Frontal cortex (tissue), 4 donors: Measurements from ENCODE around the gene ZBTB46. TPM values are rescaled to one million over a fixed set of nuclear protein-coding genes. Genes with fewer than 3 reads are reported as not detected.

ENCODE experiments used
- DNase-seq, 2 donors: peaks; one replicate each; pipeline ENCODE4 v3.0.0; 2012; ENCODE audit warnings: low spot score in 2 of 2
- FAIRE-seq: peaks from 2 replicates; lab custom pipeline; 2012; peaks lifted over from hg19 to GRCh38; lab: Jason Lieb, UNC
- total RNA-seq: library from RNA; depleted of rRNA; stranded (reverse); fragments of >200 nt; gene quantifications from one replicate; pipeline ENCODE4 v1.2.3, GENCODE V29; 2014
- donor health status: control.
- donor health status: control.
- donor health status: control.

ZBTB46 gene
- total RNA-seq, 1 donor from 2014 or later, result 22.4 TPM

DNA sequence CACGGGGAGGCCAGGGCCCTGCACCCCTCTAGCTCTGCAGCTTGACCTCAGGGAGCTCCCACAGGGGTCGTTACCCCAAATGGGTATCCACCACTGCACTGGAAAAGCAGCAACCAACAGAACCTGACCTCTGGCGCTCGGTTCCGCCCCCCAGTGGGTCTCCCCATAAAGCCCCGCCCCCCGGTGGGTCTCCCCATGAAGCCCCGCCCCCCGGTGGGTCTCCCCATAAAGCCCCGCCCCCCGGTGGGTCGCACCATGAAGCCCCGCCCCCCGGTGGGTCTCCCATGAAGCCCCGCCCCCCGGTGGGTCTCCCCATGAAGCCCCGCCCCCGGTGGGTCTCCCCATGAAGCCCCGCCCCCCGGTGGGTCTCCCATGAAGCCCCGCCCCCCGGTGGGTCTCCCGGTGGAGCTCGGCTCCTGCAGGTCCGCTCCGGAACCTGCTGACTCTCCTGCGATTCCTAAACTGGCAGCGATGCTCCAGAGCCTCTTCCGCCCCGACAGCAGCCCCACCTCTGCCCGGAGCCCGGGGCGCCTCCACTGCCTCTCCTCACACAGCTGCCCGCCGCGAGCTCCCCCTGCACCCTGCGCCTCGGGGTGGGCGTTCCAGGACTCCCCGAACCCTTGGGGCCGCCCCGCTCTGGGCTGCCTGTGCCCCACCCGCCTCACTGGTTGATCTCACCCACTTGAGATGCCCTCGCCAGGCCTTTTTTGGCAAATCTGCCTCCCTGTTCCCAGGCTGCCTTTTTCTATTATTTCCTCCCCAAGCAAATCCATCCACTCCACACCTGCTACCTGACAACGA, 79.4 kb downstream of the ZBTB46 start:
- DNase-seq, result peak in 1 of 2 donors; percentile 34
- FAIRE-seq, result no peak

DNA sequence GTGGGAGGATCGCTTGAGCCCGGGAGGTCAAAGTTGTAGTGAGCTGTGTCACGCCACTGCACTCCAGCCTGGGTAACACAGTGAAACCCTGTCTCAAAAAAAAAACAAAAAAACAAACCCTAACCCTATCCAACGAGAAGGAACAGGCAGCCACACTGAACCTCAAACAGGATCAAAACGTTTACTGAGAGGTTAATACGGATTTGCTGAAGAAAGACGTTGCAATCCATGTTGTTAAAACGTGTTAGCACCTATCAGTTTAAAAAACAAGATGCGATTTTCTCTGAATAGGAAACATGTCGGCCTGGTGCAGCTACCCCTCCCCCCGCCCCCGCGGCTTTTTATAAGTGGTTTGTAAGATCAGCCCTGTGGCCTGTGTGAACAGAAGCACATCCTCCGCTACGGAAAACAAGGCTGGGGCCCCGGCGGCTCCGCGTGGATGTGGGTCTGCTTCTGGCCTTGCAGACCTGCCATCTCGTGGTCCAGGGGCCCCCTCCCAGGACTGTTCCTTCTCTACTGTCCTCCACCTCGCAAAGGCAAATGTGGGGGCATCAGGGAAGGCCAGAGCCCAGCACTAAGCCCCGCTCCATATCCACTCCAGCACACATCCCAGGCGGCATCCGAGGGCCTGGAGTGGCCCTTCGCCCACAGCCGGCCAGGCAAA, 80.1 kb downstream of the ZBTB46 start:
- DNase-seq (peak in 1 of 2 donors; percentile 17), FAIRE-seq (no peak)

DNA sequence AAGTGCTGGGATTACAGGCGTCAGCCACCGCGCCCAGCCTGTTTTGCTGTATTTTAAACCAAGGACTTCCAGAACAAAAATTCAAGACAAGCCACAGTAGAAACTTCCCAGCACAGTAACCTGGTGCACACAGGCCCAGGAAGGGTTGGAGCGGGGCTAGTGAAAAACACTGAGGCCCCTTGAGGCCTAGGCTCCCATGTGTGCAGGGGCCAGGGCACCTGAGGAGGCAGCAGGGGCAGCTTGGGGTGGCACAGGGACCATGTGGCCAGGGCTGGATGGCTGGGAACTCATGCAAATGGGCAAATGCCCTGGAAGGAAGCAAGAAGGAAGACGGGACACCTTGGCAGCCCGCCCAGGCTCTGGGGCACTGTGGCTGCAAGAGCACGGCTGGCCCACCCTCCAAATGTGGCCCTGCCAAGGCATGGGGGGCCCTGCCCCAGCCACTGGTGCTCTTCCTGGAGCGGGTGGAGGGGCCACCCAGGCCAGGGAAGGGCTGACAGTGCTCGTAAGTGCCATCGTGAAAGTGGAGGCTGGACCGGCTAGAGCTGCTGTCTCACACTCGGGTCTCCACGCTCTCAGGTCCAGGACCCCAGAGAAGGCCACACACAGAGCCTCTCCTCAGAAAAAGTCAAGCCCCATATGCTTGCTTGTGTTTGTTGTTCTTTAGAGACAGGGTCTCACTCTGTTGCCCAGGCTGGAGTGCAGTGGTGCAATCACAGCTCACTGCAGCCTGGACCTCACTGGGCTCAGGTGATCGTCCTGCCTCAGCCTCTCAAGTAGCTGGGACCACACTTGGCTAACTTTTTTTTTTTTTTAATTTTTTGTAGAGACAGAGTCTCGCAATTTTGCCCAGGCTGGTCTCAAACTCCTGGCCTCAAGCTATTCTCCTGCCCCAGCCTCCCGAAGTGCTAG, 81.2 kb downstream of the ZBTB46 start:
- FAIRE-seq, result no peak
- peak in 1 of 2 donors; percentile 37 for DNase-seq

- DNase-seq (peak in 1 of 2 donors; percentile 31), FAIRE-seq (no peak)
These were observed 82.2 kb downstream of the ZBTB46 start for GRCh38 chr20:63748934-63749270.

DNA sequence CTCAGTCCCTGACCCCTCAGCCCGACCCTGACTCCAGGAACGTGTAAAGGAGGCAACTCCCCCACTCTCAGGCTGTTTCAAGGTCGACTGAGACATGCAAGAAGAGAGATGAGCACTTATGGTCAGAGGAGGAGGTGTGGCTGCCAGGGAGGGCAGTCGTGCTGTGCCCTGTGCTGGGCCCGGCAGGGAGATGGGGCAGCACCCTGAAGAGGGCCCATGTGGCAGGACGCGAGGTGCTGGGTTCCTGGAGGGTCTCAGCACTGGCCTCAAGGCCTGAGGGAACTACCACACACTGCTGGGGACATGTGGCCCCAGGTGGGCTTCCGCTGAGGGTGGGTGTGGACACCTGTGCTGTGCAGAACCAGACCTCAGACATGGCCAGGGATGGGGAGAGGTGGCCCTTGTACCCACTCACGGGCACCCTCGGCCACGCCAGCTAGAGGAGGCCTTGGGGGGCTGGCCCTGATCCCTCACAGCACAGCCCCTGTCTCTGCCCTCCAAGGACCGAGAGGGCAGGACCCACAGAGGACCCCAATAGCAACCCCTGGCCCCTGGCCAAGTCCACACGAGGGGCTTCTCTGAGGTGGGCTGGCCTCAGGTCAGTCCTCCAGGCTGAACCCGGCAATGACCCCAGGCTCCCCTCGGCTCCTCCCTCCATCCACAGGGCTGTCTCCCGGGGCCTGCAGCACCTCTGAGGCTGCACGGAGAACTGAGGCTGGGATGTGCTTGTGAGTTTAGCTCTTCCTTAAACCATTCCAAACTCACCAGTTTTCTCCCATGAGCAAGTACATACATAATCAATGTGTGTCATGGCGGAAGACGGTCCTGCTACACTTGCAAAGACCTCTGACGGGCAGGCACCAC, 82.8 kb downstream of the ZBTB46 start:
- no peak for FAIRE-seq

GRCh38 chr20:63747622-63748069, 83.4 kb downstream of the ZBTB46 start:
- FAIRE-seq (no peak), DNase-seq (peak; percentile 20 to 45)

More for the DNA sequence above, 82.8 kb downstream of the ZBTB46 start:
- peak; percentile 22 to 36 for DNase-seq

- FAIRE-seq, result no peak
- peak; percentile 14 to 34 for DNase-seq
These were observed 84.2 kb downstream of the ZBTB46 start for GRCh38 chr20:63746751-63747315.

GRCh38 chr20:63745961-63746731, 84.9 kb downstream of the ZBTB46 start:
- DNase-seq, result peak in 1 of 2 donors; percentile 18
- no peak for FAIRE-seq

- DNase-seq (peak in 1 of 2 donors; percentile 28), FAIRE-seq (no peak)
These were observed 85.6 kb downstream of the ZBTB46 start for GRCh38 chr20:63745424-63745805.

DNA sequence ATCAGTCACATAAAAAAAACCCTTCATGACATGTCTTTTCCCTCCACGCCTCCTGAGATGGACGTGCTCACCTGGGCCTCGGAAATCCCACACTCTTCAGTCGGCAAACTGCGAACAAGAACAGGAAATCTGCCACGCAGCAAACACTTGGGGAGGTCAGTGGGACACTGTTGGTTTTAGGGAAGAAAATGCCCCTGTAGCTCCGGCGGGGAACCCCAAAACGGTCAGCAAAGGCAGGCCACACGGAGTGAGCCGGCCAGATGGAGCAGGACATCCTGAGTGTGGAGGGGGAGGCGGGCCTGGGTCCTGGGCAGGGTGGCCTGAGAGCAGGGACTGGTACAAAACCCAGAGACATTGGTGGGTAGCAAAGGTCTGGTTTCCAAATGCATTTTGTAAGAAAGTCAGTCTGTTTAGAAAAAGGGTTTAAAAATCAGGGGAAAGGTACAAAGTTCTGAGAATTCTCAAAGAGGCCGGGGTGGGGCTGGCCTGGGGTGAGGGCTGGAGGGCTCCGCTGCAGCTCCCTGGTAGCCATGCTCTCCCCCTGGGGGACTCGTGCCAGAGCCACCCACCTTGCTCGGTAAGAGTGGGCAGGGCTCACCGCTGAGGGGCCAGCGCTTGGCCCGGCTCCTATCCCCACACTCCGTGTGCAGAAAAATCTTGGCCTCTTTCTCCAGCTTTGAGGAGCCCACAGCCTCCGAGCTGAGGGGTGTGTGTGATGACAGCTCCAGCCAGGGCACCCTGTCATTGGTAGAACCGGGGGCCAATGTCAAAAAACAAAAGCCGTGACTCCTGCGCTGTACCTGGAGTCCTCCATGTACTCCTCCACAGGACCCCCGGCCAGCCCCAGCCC, 86.3 kb downstream of the ZBTB46 start:
- DNase-seq (peak in 1 of 2 donors; percentile 29), FAIRE-seq (no peak)

DNA sequence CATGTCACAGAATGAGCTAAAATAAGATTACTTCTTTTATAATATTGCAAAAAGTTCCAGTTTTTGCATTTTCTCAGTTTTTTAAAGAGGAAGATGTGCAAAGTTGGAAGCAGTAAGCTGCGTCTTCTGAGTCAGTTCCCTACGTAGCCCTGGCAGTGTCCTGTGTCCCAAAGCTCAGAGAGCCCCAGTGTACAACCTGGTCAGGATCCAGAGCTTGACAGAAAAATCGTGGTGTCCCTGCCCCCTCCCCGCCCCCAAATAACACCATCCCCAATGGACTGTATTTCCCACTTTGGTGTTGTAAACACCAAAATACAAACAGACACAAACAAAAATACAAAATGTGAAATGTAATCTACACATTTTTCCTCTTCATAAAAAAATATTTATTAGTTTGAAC, 86.9 kb downstream of the ZBTB46 start:
- no peak for FAIRE-seq

GRCh38 chr20:63743210-63743970, 87.7 kb downstream of the ZBTB46 start:
- DNase-seq (no peak), FAIRE-seq (no peak)

More for the DNA sequence above, 86.9 kb downstream of the ZBTB46 start:
- no peak for DNase-seq

GRCh38 chr20:63742381-63743024, 88.6 kb downstream of the ZBTB46 start:
- no peak for DNase-seq
- FAIRE-seq, result no peak

DNA sequence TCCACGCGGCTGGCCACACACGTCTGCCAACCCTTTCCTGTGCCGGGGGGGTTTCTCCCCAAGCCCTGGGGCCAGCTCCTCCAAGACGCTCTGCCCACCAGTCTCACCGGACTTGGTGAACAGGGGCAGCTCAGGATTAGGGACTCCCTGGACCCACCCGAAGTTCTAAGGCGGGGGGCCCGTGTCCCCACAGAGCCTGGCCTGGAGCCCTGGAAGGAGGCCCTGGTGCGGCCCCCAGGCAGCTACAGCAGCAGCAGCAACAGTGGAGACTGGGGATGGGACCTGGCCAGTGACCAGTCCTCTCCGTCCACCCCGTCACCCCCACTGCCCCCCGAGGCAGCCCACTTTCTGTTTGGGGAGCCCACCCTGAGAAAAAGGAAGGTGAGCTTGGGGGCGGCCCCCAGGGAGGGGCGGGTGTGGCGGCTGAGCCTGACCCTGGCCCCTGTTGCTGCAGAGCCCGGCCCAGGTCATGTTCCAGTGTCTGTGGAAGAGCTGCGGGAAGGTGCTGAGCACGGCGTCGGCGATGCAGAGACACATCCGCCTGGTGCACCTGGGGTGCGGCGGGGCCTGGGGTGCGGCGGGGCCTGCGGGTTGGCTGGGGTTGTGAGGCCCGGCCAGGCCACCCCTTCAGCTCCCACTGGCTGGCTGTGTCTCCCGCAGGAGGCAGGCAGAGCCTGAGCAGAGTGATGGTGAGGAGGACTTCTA, 89.2 kb downstream of the ZBTB46 start:
- DNase-seq, result peak in 1 of 2 donors; percentile 19
- FAIRE-seq, result no peak

DNA sequence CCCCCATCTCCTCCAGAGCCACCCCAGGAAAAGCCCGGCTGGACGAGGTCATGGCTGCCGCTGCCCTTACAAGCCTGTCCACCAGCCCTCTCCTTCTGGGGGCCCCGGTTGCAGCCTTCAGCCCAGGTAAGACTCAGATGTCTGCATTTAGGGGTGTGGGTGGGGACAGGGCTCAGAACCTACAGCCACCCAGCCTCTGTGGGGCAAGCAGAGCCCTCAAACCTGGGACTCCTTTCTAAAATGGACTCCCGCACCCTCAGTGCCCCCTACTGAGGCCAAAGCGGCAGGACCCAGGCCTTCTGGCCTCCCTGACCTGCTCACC, 89.7 kb downstream of the ZBTB46 start:
- peak in 1 of 2 donors; percentile 48 for DNase-seq
- FAIRE-seq, result no peak
